ENCODE results near the gene VWF.
A peak's percentile ranks its signal among the peaks of the same experiment; 100 is the strongest.

The VWF gene

DNA sequence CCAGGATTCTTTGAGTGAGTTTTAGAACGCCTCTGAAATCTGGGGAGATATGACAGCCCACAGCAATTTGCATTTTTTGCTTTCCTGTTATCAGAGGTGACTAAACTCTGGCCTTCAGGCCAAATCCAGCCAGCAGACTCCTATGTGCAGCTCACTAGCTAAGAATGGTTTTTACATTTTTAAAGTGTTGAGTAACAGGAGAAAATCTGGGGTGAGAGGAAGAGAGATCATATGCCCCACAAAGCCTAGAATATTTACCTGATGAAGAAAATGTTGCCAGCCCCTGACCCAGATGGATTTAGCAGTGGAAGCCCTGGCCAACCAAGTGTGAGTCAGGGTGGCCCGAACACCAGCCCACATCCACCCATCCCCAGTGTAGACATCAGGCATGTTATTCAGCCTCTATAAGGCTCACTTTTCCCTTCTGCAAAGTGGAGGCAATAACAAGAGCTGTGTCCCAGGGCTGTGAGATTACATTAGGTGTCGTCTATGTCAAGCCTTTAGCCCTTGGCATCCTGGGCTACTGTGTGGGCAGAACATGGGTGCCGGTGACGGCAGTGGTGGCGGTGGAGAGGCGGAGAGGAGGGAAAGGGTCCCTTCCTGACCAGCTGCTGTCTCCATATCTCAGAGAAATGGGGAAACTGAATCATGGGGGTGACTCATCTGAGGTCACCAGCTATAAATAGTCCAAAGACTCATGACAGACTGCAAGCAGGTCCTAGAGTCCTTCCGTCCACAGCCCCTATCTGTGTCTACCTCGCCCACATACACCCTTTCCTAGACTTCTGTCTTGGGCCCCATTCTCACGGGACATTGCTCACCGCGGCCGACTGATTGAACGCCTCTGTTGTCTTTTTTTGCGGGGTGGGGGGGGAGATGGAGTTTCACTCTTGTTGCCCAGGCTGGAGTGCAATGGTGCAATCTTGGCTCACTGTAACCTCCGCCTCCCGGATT is 43.1 kb upstream of the VWF start:
- peaks cover 13% of the 10 kb centered on the region for H3K4me1 ChIP-seq (ENCODE audit: control insufficient read depth, insufficient read depth, low read depth, low read length)
- H3K27ac ChIP-seq (ENCODE audit: low read length, poor library complexity, severe bottlenecking): peak overlapping the region; percentile 77
- H2BK15ac ChIP-seq (ENCODE audit: low read depth, poor library complexity, severe bottlenecking): peak overlapping the region; percentile 82
- peak overlapping the region in 1 of 2 experiments; percentile 50 for H3K23ac ChIP-seq (ENCODE audit: low read length in 2 of 2)
- no peaks in the 10 kb centered on the region for H3K9me3 ChIP-seq (ENCODE audit: control insufficient read depth, low read length)
- H3K9ac ChIP-seq (ENCODE audit: low read length): peak overlapping the region; percentile 87
- peak overlapping the region; percentile 35 for H3K4me2 ChIP-seq (ENCODE audit: low read length, poor library complexity, severe bottlenecking)
- peak overlapping the region; percentile 92 to 93 for H2BK12ac ChIP-seq (ENCODE audit: low read length in 2 of 2)
- peak overlapping the region in 1 of 2 experiments; percentile 76 for H3K14ac ChIP-seq (ENCODE audit: low read length in 2 of 2)
- 2% methylated on average over 12 of the region's 17 CpGs for WGBS
- no peaks in the 10 kb centered on the region for H3K36me3 ChIP-seq (ENCODE audit: control insufficient read depth in 1 of 2, insufficient read depth in 2 of 2, low read depth in 1 of 2, low read length in 2 of 2)
- H4K91ac ChIP-seq (ENCODE audit: low read length): peak overlapping the region; percentile 94
- H4K8ac ChIP-seq (ENCODE audit: low read length): peak overlapping the region; percentile 99
- peak overlapping the region; percentile 47 for H2AFZ ChIP-seq (ENCODE audit: low read depth, low read length)
- H2BK5ac ChIP-seq (ENCODE audit: low read depth, low read length, poor library complexity, severe bottlenecking): no peak overlapping the region
- no peaks in the 10 kb centered on the region for H3K27me3 ChIP-seq (ENCODE audit: control insufficient read depth in 1 of 2, insufficient read depth in 1 of 2, low read length in 2 of 2)
- H3K18ac ChIP-seq (ENCODE audit: low read depth in 1 of 2, low read length in 2 of 2): peak overlapping the region; percentile 55 to 94
- DNase-seq: peak; percentile 99
- peak overlapping the region; percentile 88 to 95 for H3K4ac ChIP-seq (ENCODE audit: low read depth in 1 of 2, low read length in 2 of 2)
- H3K4me3 ChIP-seq (ENCODE audit: insufficient read depth in 1 of 2, low read depth in 1 of 2, low read length in 2 of 2): peak overlapping the region in 1 of 2 experiments; percentile 61
- H2BK120ac ChIP-seq (ENCODE audit: low read depth, low read length): peak overlapping the region; percentile 97
- H3K79me1 ChIP-seq (replicated peaks; ENCODE audit: low read length, poor library complexity, severe bottlenecking): no peaks in the 10 kb centered on the region
- peak overlapping the region; percentile 81 for H2AK5ac ChIP-seq (ENCODE audit: low read length, severe bottlenecking)

DNA sequence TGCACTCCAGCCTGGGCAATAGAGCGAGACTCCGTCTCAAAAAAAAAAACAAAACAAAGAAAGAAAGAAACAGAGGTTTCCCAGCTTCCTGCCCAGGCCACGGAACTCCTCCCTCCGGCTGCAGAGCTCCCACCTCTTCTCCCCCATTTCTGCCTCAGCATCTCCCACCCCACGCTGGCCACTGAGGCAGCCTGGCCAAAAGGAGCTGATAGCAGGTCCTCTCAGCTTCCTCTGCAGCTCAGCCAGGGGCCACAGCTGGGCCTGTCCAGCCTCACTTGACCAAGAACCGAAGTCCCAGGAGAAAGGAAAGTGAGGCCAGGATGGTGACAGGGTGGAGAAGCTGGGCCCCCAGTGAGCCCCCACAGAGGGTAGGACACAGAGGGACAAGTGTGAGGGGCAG is 42.3 kb upstream of the VWF start:
- peak overlapping the region; percentile 16 for H2AK5ac ChIP-seq (ENCODE audit: low read length, severe bottlenecking)
- peak overlapping the region; percentile 97 for H2BK120ac ChIP-seq (ENCODE audit: low read depth, low read length)
- H3K4me1 ChIP-seq (ENCODE audit: control insufficient read depth, insufficient read depth, low read depth, low read length): peaks cover 13% of the 10 kb centered on the region
- H3K36me3 ChIP-seq (ENCODE audit: control insufficient read depth in 1 of 2, insufficient read depth in 2 of 2, low read depth in 1 of 2, low read length in 2 of 2): no peaks in the 10 kb centered on the region
- H3K4ac ChIP-seq (ENCODE audit: low read depth in 1 of 2, low read length in 2 of 2): peak overlapping the region; percentile 79 to 92
- H3K4me3 ChIP-seq (ENCODE audit: insufficient read depth in 1 of 2, low read depth in 1 of 2, low read length in 2 of 2): no peak overlapping the region
- H3K23ac ChIP-seq (ENCODE audit: low read length in 2 of 2): no peak overlapping the region
- DNase-seq: no peak
- H3K27me3 ChIP-seq (ENCODE audit: control insufficient read depth in 1 of 2, insufficient read depth in 1 of 2, low read length in 2 of 2): no peaks in the 10 kb centered on the region
- peak overlapping the region; percentile 94 for H4K91ac ChIP-seq (ENCODE audit: low read length)
- H3K9me3 ChIP-seq (ENCODE audit: control insufficient read depth, low read length): no peaks in the 10 kb centered on the region
- H3K14ac ChIP-seq (ENCODE audit: low read length in 2 of 2): peak overlapping the region in 1 of 2 experiments; percentile 22
- H3K4me2 ChIP-seq (ENCODE audit: low read length, poor library complexity, severe bottlenecking): no peak overlapping the region
- peak overlapping the region; percentile 87 for H3K9ac ChIP-seq (ENCODE audit: low read length)
- H2BK12ac ChIP-seq (ENCODE audit: low read length in 2 of 2): peak overlapping the region; percentile 83 to 93
- H3K79me1 ChIP-seq (replicated peaks; ENCODE audit: low read length, poor library complexity, severe bottlenecking): no peaks in the 10 kb centered on the region
- no peak overlapping the region for H2AFZ ChIP-seq (ENCODE audit: low read depth, low read length)
- H4K8ac ChIP-seq (ENCODE audit: low read length): peak overlapping the region; percentile 99
- H2BK5ac ChIP-seq (ENCODE audit: low read depth, low read length, poor library complexity, severe bottlenecking): peak overlapping the region; percentile 10
- peak overlapping the region; percentile 55 to 90 for H3K18ac ChIP-seq (ENCODE audit: low read depth in 1 of 2, low read length in 2 of 2)
- peak overlapping the region; percentile 77 for H3K27ac ChIP-seq (ENCODE audit: low read length, poor library complexity, severe bottlenecking)
- WGBS: 83% methylated on average over 6 of the region's 6 CpGs
- H2BK15ac ChIP-seq (ENCODE audit: low read depth, poor library complexity, severe bottlenecking): peak overlapping the region; percentile 82

DNA sequence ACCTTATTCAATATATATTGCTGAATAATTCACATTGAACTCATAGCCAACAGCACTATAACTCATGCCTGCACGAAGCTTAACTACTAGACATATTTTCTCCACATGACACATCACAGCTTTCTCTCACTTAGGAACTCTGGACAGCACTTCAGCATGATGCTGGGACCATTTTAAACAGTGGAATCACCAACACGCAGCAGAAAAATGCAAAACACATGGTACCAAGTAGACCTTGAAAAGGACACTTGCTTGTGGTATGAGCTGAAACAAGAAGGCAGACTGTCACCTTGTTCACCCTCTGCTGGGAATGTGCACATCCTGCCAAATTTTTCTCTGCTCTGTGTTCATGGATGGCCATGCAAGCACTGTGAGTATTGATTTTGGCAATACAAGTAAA is 40.9 kb upstream of the VWF start:
- 81% methylated on average over 2 of the region's 2 CpGs for whole genome bisulfite sequencing
- Histone ChIP-seq H4K8ac (ENCODE audit: low read length) (no peak overlapping the region), H3K4me1 (ENCODE audit: control insufficient read depth, insufficient read depth, low read depth, low read length) (peaks cover 21% of the 10 kb centered on the region), H3K27ac (ENCODE audit: low read length, poor library complexity, severe bottlenecking) (no peak overlapping the region), H3K79me1 (replicated peaks; ENCODE audit: low read length, poor library complexity, severe bottlenecking) (no peaks in the 10 kb centered on the region), H3K27me3 (ENCODE audit: control insufficient read depth in 1 of 2, insufficient read depth in 1 of 2, low read length in 2 of 2) (no peaks in the 10 kb centered on the region), H2BK5ac (ENCODE audit: low read depth, low read length, poor library complexity, severe bottlenecking) (no peak overlapping the region), H2AFZ (ENCODE audit: low read depth, low read length) (no peak overlapping the region), H3K4me2 (ENCODE audit: low read length, poor library complexity, severe bottlenecking) (no peak overlapping the region), H3K4ac (ENCODE audit: low read depth in 1 of 2, low read length in 2 of 2) (no peak overlapping the region), H3K23ac (ENCODE audit: low read length in 2 of 2) (no peak overlapping the region), H3K4me3 (ENCODE audit: insufficient read depth in 1 of 2, low read depth in 1 of 2, low read length in 2 of 2) (no peak overlapping the region), H3K9ac (ENCODE audit: low read length) (no peak overlapping the region), H3K36me3 (ENCODE audit: control insufficient read depth in 1 of 2, insufficient read depth in 2 of 2, low read depth in 1 of 2, low read length in 2 of 2) (no peaks in the 10 kb centered on the region), H3K14ac (ENCODE audit: low read length in 2 of 2) (no peak overlapping the region), H2BK15ac (ENCODE audit: low read depth, poor library complexity, severe bottlenecking) (no peak overlapping the region), H4K91ac (ENCODE audit: low read length) (no peak overlapping the region), H3K9me3 (ENCODE audit: control insufficient read depth, low read length) (no peaks in the 10 kb centered on the region), H2BK12ac (ENCODE audit: low read length in 2 of 2) (no peak overlapping the region), H3K18ac (ENCODE audit: low read depth in 1 of 2, low read length in 2 of 2) (no peak overlapping the region), H2AK5ac (ENCODE audit: low read length, severe bottlenecking) (no peak overlapping the region), H2BK120ac (ENCODE audit: low read depth, low read length) (no peak overlapping the region)
- peak; percentile 38 for DNase-seq

DNA sequence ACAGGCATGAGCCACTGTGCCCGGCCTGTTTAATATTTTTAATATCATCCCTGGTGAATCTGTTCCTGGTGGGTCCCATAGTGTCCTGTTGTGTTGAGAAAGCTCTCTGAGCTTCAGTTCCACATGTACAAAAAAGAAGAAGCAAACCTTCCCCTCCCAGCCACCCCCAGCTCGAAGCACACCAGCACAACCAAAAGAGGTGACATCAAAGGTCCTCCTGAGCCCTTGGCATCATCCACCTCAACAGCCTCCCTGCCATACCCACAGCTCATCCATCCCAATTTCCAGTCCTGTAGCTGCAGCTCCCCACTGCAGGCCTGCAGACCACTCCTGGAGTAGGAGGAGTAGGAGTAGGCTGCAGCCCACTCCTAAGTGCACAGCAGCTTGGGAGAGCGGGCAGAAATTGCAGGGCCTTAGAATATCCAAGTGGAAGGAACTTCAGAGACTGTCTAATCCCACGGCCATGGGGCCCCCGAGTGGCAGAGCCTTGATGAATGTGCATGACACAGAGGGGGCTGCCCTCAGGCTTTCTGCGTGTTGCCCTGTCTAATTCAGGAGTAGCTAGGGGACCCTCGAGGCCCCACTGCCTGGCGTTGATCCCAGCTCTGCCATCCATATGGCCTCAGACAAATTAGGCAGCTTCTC is 39.1 kb upstream of the VWF start:
- Histone ChIP-seq H2BK12ac (ENCODE audit: low read length in 2 of 2) (peak overlapping the region in 1 of 2 experiments; percentile 76), H3K9me3 (ENCODE audit: control insufficient read depth, low read length) (no peaks in the 10 kb centered on the region), H3K27me3 (ENCODE audit: control insufficient read depth in 1 of 2, insufficient read depth in 1 of 2, low read length in 2 of 2) (no peaks in the 10 kb centered on the region), H2BK5ac (ENCODE audit: low read depth, low read length, poor library complexity, severe bottlenecking) (no peak overlapping the region), H3K4me1 (ENCODE audit: control insufficient read depth, insufficient read depth, low read depth, low read length) (peaks cover 23% of the 10 kb centered on the region), H3K4me3 (ENCODE audit: insufficient read depth in 1 of 2, low read depth in 1 of 2, low read length in 2 of 2) (no peak overlapping the region), H3K79me1 (replicated peaks; ENCODE audit: low read length, poor library complexity, severe bottlenecking) (no peaks in the 10 kb centered on the region), H3K4ac (ENCODE audit: low read depth in 1 of 2, low read length in 2 of 2) (peak overlapping the region; percentile 41 to 76), H2AK5ac (ENCODE audit: low read length, severe bottlenecking) (no peak overlapping the region), H3K27ac (ENCODE audit: low read length, poor library complexity, severe bottlenecking) (no peak overlapping the region), H2AFZ (ENCODE audit: low read depth, low read length) (no peak overlapping the region), H3K9ac (ENCODE audit: low read length) (no peak overlapping the region), H2BK120ac (ENCODE audit: low read depth, low read length) (no peak overlapping the region), H2BK15ac (ENCODE audit: low read depth, poor library complexity, severe bottlenecking) (peak overlapping the region; percentile 19), H4K91ac (ENCODE audit: low read length) (no peak overlapping the region), H3K14ac (ENCODE audit: low read length in 2 of 2) (no peak overlapping the region), H3K18ac (ENCODE audit: low read depth in 1 of 2, low read length in 2 of 2) (peak overlapping the region; percentile 42 to 61), H3K36me3 (ENCODE audit: control insufficient read depth in 1 of 2, insufficient read depth in 2 of 2, low read depth in 1 of 2, low read length in 2 of 2) (no peaks in the 10 kb centered on the region), H3K4me2 (ENCODE audit: low read length, poor library complexity, severe bottlenecking) (no peak overlapping the region), H3K23ac (ENCODE audit: low read length in 2 of 2) (no peak overlapping the region), H4K8ac (ENCODE audit: low read length) (no peak overlapping the region)
- 88% methylated on average over 8 of the region's 8 CpGs for WGBS
- no peak for DNase-seq

Data from mesenchymal stem cell (in vitro differentiated cells and primary cell).